A673 (cell line): ENCODE results near the gene INHBA.

Experiments used
- CTCF ChIP-seq: fragments of 300-800, 200-600 bp; sonication (generic); conservative IDR thresholded peaks from 2 replicates; pipeline ENCODE4 v1.5.1; 2017; ENCODE audit warnings: low read depth, mild to moderate bottlenecking, antibody characterized with exemption, low read length, moderate library complexity, mixed read lengths
- EZH2 ChIP-seq: fragments of 200-600 bp; sonication (generic); IDR thresholded peaks from 2 replicates; pipeline ENCODE4 v1.6.1; 2017; ENCODE audit warnings: borderline replicate concordance, low read depth, mild to moderate bottlenecking, mixed read lengths, antibody characterized with exemption, low read length; ENCODE audit not compliant: poor library complexity, severe bottlenecking

GRCh38 chr7:41692251-41692650 lies 10.6 kb downstream of the INHBA start:
- TF ChIP-seq CTCF (no peak), EZH2 (no peak)
